GM19463 (cell line): ENCODE data around the gene LIMD2.

ENCODE experiments used
- ATAC-seq: cut with Tn5 transposase; IDR thresholded peaks from one replicate; pipeline ENCODE4 v1.9.1; 2021; ENCODE audit warnings: mild to moderate bottlenecking, moderate library complexity; ENCODE audit not compliant: unreplicated experiment

LIMD2 gene

GRCh38 chr17:63701868-63702720 lies 2.2 kb upstream of the LIMD2 start:
- ATAC-seq: no peak

GRCh38 chr17:63701456-63701820 lies 1.5 kb upstream of the LIMD2 start:
- no peak for ATAC-seq

DNA sequence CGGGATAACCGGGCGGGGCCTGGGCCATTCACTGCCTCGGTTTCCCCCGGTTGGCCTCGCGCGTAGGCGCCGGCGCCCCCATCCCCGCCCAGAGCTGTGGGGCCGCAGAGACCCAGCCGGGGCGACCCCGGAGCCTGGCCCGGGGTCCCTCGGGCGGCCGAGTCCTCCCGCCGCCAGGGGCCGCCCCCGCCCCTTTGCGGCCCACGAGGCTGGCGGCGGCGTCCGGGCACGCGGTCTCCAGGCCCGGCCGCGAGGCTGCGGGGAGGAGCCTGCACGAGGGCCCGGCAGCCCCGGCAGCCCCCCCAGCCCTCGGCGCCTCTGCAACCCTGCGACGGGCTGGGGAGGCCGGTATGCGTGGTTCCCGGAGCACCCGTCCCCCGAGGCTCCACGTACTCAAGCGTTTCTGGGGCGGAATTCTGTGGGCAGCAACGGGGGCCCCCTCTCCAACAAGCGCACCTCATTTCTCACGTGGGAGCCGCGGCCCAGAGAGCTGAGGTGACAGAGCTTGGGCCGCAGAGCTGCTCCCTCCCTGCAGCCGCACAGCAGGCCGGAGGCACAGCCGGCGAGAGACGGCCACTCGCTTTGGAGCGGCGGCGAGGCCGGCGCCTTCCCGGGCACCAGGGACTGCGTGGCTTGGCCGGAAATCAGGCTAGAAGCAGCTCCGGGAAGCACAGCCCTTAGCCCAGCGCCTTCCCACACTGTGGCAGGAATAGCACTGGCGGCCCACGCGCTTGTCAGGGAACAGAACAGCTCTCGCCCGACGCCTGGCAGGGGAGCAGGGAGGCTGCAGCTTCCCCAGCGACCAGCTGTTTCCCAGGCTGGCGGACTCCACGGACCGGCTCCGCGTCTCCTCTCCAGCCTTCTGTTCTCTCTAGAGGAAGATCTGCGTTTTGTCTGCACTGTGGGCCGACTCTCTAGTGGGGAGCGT lies 867 bp upstream of the LIMD2 start:
- no peak for ATAC-seq

GRCh38 chr17:63698886-63699637 lies 863 bp downstream of the LIMD2 start:
- peak; percentile 27 for ATAC-seq

- no peak for ATAC-seq
Measured at GRCh38 chr17:63698381-63698885, 1.5 kb downstream of the LIMD2 start.

- peak; percentile 29 for ATAC-seq
Measured at GRCh38 chr17:63697341-63698286, 2.3 kb downstream of the LIMD2 start.

- ATAC-seq: no peak
Measured at GRCh38 chr17:63696381-63696961, 3.5 kb downstream of the LIMD2 start.

DNA sequence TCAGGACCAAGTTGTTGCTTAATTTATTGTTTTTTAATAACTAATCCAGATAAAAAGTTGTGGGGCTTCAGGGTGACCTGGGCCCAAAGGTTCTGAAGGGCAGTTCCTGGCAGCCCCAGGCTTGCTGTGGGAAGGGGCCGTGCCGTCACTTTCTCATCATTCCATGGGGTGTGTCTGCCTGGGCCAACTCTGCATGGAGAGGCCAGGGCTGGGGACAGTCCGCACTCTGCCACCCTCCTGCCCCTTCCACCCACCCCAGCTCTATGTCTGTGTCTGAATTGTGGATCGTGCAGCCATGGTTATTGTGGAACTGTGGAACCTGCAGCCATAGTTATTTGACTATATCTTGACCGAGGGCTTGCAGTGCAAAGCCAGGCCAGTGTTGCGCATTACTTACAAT lies 4.0 kb downstream of the LIMD2 start:
- no peak for ATAC-seq

DNA sequence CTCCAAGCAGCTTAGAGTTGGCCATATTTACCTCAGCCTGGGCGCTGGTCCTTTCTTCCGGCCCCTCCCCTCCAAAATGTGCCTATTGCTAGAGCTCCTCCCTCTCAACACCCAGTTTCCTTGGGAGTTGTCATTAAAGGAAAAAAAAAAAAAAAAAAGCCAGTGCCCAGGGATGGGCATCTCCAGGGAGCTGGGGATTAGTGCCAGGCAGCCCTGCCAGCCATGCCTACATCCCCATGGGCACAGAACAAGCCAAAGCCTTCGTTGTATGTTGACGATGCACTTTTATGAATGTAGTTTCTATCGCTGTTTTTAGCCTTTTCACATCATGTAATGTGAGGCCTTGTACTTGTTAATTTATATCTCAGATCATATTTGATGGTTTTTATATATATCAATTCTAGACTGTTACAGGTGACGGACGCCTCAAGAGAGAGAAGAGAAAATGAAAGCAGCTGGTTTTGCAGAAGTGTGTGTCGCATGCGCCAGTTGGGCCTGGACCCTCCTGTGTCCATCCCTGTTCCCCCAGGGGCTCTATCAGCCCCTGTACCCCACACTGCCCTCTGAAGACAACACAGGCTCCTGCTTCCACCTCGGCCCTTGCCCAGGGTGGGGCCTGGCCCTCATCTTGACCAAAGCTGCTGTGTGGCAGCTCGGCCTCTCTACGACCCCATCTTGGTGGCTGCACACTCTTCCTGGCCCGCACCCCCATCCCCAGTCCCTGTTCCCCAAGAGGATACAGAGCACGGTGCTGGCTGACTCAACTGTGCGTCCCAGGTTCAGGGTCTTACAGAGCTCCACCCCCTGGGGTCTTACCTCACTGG lies 4.8 kb downstream of the LIMD2 start:
- ATAC-seq: no peak

DNA sequence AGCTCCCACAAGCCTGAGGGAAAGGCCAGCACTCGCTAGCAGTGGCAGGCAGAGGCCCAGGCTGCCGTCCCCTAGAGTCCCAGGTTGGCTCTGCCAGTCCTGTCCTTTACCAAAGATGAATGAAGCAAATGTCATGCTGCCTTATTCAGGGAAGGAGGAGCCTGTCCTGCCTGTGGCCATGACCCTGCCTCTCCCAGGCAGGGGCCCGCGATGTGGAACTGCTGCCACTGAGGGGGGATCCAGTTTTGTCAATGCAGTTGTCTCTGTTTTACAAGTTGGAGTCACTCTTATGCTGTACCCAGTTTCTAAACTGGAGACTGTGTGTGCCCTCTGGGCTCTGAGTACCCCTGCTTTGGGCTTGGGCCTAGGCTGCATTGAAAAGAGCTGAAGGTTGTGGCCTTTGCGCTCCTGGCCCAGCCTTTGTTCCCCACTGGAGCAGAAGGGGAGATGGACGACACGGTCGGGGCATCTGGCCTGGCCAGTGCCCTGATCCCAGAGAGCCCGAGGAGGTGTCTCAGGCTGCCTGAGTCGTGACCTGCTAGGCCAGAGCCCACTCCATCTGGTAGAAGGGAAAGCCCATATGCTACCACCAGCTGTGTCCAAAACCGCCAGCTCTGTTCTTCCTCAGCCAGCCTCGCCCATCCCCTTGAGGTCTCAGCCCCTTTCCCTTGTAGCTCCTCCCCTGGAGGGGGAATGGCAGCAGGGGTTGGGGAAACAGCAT lies 5.5 kb downstream of the LIMD2 start:
- no peak for ATAC-seq

- ATAC-seq: no peak
Measured at GRCh38 chr17:63693411-63694113, 6.4 kb downstream of the LIMD2 start.

DNA sequence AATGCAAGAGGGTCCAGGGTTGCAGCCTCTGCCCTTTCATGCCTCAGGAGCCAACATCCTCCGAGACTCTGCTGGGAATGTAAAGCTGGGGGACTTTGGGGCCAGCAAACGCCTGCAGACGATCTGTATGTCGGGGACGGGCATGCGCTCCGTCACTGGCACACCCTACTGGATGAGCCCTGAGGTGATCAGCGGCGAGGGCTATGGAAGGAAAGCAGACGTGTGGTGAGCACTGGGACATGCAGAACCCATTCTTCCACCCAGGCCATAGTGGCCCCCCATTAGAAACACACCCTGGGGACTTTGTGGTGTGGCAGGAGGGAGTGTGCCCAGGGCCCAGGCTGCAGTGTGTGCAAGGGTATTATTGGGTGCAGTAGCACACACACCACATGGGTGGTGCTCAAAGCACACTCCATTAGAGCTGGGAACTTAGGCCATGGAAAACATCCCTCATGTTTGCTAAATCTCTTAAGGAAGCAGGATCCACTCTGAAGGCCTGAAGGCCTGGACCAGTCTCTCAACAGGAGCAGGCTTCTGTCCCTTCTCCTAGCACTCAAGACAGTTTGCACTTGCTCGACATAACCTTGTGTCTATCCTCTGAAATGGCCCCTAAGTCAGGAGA lies 7.6 kb downstream of the LIMD2 start:
- no peak for ATAC-seq

DNA sequence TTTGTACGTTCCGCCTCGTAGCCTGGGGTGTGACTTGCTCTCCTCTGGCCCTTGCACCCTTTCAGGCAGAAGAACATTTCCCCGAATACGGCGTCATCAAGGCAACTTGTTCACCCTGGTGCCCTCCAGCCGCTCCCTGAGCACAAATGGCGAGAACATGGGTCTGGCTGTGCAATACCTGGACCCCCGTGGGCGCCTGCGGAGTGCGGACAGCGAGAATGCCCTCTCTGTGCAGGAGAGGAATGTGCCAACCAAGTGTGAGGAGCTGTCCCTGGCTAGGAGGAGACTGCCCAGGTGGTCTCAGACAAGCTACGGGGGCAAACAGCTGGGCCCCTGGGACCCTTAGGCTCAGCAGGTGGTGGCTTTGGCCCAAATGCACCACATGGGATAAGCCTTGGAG lies 10.4 kb downstream of the LIMD2 start:
- no peak for ATAC-seq

DNA sequence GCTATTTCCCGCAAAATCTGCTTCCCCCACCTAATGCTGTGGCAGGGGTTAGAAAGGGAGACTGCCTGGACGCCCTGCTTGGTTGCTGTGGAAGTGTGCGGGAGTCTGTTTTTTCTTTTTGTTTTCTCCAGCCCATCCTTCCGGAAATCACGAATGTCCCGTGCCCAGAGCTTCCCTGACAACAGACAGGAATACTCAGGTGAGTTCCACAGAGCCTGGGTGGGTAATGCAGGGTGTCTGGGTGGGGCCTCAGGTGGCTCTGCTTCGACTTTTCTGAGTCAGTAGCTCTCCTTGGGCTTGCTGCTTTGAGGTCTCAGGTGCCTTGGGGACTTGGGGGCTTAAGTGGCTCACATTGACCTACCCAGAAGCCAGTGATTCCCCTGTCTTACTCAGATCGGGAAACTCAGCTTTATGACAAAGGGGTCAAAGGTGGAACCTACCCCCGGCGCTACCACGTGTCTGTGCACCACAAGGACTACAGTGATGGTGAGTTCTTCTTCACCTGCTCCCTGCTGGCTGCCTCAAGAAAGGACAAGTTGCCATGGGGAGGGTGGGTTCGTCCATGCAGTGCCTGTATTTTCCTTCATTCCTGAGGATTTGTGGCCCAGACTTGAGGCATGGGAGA lies 11.4 kb downstream of the LIMD2 start:
- ATAC-seq: no peak

DNA sequence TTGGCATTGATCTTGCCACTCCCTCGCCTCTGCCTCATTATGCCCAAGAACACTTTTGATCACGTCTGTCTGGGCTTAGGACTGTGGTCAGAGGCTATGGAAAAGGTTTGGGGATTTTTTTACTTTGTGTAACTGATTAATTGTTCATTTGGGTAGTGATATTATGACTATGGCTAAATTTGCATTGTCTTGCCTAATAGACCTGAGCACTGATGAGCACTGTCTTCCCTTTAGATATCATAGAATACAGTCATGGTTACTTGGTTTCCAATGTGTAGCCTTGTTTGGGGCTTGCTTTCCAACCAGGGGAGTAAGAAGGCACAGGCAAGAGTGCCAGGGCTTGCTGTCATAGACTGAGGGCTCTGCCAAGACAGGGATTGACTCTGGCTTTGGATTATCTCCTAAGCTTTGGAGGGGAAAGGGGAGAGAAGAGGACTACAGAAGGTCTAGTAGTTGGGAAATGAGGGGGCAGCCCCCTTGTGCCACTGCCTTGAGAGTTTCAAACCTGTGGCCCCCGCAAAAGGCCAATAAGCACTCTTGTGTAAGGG lies 13.7 kb downstream of the LIMD2 start:
- no peak for ATAC-seq

- ATAC-seq: no peak
Measured at GRCh38 chr17:63685578-63685977, 14.3 kb downstream of the LIMD2 start.
